ENCODE results near the gene C4orf36.

Gene C4orf36

GRCh38 chr4:86870442-86871069 is 21.7 kb downstream of the C4orf36 start:
- no peak overlapping the region for H3K27ac ChIP-seq
- DNase-seq (ENCODE audit: low read depth, low spot score), result no peak

GRCh38 chr4:86857341-86858052 is 34.7 kb downstream of the C4orf36 start:
- DNase-seq (ENCODE audit: low read depth, low spot score), result peak; percentile 24
- H3K27ac ChIP-seq, result peak overlapping the region; percentile 80

GRCh38 chr4:86856896-86857295 is 35.3 kb downstream of the C4orf36 start:
- DNase-seq (ENCODE audit: low read depth, low spot score), result no peak
- peak overlapping the region; percentile 80 for H3K27ac ChIP-seq

- peak overlapping the region; percentile 80 for H3K27ac ChIP-seq
- no peak for DNase-seq (ENCODE audit: low read depth, low spot score)
Observed at GRCh38 chr4:86855572-86855971, 36.6 kb downstream of the C4orf36 start.

- H3K27ac ChIP-seq, result no peak overlapping the region
- no peak for DNase-seq (ENCODE audit: low read depth, low spot score)
Observed at GRCh38 chr4:86853209-86853608, 39.0 kb downstream of the C4orf36 start.

- peak within 1 kb of the TSS; percentile 99 for H3K27ac ChIP-seq
- no peak for DNase-seq (ENCODE audit: low read depth, low spot score)
Observed at GRCh38 chr4:86848732-86849619, 43.2 kb downstream of the C4orf36 start, which contains the start of gene SLC10A6. Gene SLC10A6 (minus strand): TSS chr4:86849384. CDS start chr4:86849115, 269 bp downstream.

GRCh38 chr4:86848136-86848535 is 44.1 kb downstream of the C4orf36 start:
- H3K27ac ChIP-seq, result peak overlapping the region; percentile 99
- no peak for DNase-seq (ENCODE audit: low read depth, low spot score)

- peak overlapping the region; percentile 99 for H3K27ac ChIP-seq
- no peak for DNase-seq (ENCODE audit: low read depth, low spot score)
Observed at GRCh38 chr4:86847571-86847970, 44.7 kb downstream of the C4orf36 start.

GRCh38 chr4:86846921-86847320 is 45.3 kb downstream of the C4orf36 start:
- no peak for DNase-seq (ENCODE audit: low read depth, low spot score)
- peak overlapping the region; percentile 99 for H3K27ac ChIP-seq

GRCh38 chr4:86845593-86845992 is 46.6 kb downstream of the C4orf36 start:
- H3K27ac ChIP-seq, result peak overlapping the region; percentile 99
- DNase-seq (ENCODE audit: low read depth, low spot score), result peak; percentile 96

GRCh38 chr4:86841309-86841708 is 50.9 kb downstream of the C4orf36 start:
- peak overlapping the region; percentile 99 for H3K27ac ChIP-seq
- peak; percentile 77 for DNase-seq (ENCODE audit: low read depth, low spot score)

- H3K27ac ChIP-seq, result peak overlapping the region; percentile 99
- no peak for DNase-seq (ENCODE audit: low read depth, low spot score)
Observed at GRCh38 chr4:86840858-86841257, 51.4 kb downstream of the C4orf36 start.

GRCh38 chr4:86837691-86838503 is 54.3 kb downstream of the C4orf36 start:
- H3K27ac ChIP-seq, result peak overlapping the region; percentile 29
- no peak for DNase-seq (ENCODE audit: low read depth, low spot score)

GRCh38 chr4:86835677-86836076 is 56.5 kb downstream of the C4orf36 start:
- H3K27ac ChIP-seq, result peak overlapping the region; percentile 26
- no peak for DNase-seq (ENCODE audit: low read depth, low spot score)

- no peak for DNase-seq (ENCODE audit: low read depth, low spot score)
- peak overlapping the region; percentile 26 for H3K27ac ChIP-seq
Observed at GRCh38 chr4:86834901-86835300, 57.3 kb downstream of the C4orf36 start.

GRCh38 chr4:86833615-86834014 is 58.6 kb downstream of the C4orf36 start:
- no peak overlapping the region for H3K27ac ChIP-seq
- DNase-seq (ENCODE audit: low read depth, low spot score), result no peak

GRCh38 chr4:86831262-86832130 is 60.7 kb downstream of the C4orf36 start:
- DNase-seq (ENCODE audit: low read depth, low spot score), result peak; percentile 96
- peak overlapping the region; percentile 99 for H3K27ac ChIP-seq

Data from epithelial cell of prostate (primary cell).